Measurements from ENCODE around the gene VPS26A. TPM values are rescaled to one million over a fixed set of nuclear protein-coding genes. Genes with fewer than 3 reads are reported as not detected.
"Not testable (repeated sequence)": the region's sequence is repeated elsewhere in the genome, so short reads cannot be mapped to it uniquely, and the experiment has no call there.

The VPS26A gene
- total RNA-seq, 1 experiment from 2014 or later: 69.1 TPM

DNA sequence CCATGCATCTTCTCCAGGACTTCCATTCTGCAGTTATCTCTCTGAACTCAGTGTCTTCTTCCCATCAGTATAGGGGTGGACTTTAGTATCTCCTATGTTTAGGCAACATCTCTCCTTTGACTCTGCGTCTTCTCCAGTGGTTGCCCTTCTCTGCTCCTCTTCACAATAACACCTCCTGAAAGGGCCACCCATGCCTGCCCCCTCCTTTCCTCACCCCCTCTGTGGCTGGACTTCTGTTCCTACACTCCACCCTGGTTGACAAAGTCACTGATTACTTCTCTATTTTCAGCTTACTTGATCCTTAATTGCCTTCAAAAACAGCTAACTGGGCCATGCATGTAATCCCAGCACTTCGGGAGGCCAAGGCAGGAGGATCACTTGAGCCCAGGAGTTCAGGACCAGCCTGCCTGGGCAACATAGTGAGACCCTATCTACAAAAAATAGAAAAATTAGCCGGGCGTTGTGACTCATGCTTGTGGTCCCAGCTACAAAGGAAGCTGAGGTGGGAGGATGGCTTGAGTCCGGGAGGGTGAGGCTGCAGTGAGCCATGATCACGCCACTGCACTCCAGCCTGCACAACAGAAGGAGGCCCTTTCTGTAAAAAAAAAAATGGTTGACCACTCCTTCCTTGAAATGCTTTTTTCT is 22.4 kb upstream of the VPS26A start:
- DNase-seq (ENCODE audit: extremely low read depth, low read depth): no peak

DNA sequence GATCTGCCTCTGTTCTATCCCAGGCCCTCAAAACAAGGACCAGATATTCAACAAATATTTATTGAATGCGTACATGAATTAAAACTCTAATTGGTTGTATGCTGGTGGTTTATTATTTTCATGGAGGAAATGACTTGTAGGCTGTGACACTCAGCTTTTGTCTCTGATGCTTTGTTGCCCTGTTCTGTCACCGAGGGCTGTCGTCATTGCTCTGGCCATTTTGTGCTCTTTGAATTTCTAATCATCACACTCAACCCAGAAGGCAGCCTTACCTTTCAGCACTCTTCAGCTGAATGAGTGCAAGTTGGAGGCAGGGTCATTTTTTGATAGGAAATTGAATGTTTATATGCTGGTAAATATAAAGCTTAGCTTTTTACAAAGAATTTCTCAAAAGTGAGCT is 21.5 kb upstream of the VPS26A start:
- no peak for DNase-seq (ENCODE audit: extremely low read depth, low read depth)

DNA sequence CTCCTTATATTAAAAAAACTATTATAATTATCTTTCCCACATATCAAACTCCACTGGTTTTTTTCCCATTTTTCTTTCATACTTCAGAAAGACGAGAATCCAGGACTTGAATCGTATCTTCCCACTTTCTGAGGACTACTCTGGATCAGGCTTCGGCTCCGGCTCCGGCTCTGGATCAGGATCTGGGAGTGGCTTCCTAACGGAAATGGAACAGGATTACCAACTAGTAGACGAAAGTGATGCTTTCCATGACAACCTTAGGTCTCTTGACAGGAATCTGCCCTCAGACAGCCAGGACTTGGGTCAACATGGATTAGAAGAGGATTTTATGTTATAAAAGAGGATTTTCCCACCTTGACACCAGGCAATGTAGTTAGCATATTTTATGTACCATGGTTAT is 20.2 kb upstream of the VPS26A start:
- DNase-seq (ENCODE audit: extremely low read depth, low read depth): no peak

DNA sequence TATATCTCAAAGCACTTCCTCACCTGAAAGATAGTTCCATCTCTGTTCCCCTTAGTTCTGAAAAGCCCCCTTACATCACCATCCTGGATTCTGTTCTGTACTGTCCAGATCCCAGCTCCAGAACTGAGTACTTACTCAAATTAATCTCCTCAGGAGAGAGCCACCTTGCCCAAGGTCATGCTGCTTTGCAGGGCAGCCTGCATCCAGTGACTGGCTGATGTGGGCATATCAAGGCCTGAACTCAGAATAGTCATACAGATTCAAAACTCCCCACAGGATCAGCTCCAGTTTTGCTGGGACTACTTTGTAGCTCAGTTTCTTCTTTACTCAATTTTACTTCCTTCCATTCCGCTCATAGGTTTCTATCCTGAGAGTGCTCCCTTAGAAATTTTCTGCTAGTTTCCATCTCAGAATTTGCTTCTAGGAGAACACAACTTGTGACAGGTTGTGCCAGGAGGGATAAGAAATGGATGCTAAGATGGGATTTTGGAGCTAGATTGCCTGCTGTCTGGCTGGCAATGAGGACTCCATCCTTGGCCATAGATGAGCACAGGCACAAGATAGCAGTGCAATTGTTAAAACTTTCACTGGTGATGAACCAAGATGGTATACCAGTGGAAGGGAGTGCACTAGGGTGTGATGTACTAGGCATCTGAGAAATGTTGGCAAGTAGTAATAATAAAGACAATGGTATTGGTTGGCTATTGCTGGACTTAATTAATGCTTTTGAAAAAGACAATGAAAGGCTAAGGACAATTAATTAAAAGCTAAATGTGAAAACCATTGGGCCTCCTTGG is 18.8 kb upstream of the VPS26A start:
- DNase-seq (ENCODE audit: extremely low read depth, low read depth): no peak

DNA sequence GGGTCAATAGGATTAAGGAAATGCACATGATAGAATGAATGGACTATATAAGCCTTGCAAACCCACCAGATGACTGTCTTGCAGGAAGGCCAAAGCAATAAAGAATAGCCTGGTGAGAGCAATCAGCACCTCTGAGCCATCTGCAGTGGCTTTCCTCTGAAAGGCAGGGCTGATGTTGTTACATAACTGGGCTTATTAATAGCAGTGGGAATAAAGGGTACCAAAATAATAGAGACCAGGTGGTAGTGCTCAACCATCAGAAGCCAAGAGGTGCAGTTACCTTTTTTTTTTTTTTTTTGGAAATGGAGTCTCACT is 16.8 kb upstream of the VPS26A start:
- no peak for DNase-seq (ENCODE audit: extremely low read depth, low read depth)

DNA sequence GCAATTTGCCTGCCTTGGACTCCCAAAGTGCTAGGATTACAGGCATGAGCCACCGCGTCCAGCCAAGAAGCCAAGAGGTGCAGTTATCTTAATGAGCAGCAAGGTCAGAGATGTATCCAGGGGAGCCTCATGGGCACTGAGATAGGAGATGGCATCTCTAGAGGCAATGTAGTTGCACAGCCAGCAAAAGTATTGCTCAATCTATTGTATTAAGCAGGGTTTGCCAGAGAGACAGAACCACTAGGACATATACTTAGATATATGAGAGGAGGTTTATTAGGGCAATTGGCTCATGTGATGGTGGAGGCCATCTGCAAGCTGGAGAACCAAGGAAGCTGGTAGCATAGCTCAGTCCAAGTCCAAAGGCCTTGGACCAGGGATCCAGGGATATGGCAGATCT is 16.3 kb upstream of the VPS26A start:
- no peak for DNase-seq (ENCODE audit: extremely low read depth, low read depth)

DNA sequence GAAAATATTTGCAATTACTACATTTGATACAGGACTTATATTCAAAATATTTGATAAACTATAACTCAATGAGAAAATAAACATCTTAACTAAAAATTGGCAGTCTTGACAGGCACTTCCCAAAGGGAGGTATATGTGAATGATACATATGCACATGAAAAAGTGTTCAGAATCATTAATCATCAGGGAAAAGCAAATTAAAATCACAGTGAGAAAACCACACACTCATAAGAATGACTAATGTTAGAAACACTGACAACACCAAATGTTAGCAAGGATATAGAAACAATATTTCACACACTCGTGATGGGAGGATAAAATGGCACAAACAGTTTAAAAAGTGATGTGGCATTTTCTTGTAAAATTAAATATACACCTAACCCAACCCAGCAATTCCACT is 4.1 kb upstream of the VPS26A start:
- no peak for DNase-seq (ENCODE audit: extremely low read depth, low read depth)

DNA sequence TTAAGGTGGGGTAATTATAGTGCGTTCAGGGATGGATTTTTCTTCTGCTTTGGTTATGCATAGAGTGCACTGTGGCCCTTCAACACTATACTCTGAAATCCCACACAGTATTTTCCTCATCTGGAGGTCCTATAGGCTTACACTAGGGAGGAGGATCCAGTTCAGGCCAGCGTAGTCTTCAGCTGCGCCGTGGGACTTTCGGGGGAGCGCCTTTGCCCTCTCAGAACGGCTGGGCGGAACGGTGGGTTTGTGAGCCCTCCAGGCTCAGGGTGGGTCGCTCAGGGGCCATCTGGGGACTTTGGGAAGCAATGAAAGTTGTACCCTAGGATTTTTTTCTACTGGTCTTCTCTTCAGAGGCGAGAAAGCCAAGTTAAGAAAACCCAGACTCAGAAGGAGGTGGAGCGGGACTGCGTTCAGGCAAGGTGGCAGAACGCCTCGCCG is 652 bp upstream of the VPS26A start:
- DNase-seq (ENCODE audit: extremely low read depth, low read depth): peak; percentile 26

DNA sequence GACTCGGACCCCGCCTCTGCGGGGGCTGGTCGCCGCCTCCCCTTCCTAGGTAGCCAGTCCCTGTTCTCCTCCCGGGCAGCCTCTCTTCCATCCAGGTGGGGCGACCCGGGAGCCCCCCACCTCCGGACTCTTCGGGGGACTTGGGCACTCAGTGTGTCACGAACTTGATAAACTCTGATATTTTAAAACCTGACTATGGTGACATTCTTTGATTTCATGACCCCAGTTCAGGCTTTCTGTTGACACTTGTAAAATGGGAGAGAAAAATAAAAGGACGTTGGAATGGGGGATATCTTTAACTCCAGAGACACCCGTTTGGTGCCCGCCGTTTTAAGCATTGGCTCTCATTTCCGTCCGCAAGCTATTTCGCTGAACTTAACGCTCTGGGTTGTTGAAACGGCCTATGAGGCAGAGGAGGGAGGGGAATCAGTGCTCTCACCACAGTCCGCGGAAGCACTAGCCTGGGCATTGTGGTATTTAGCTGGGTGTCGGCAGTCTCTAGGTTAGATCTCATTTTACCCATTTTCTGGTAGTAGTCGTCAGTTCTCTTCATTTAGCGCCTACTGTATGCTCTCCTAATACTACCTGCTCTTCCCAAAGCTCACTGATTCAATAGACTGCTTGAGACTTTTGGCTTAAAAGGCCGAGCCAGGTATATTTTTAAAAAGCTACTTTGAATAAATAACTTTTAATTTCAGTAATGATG is 738 bp downstream of the VPS26A start:
- DNase-seq (ENCODE audit: extremely low read depth, low read depth): peak; percentile 28

DNA sequence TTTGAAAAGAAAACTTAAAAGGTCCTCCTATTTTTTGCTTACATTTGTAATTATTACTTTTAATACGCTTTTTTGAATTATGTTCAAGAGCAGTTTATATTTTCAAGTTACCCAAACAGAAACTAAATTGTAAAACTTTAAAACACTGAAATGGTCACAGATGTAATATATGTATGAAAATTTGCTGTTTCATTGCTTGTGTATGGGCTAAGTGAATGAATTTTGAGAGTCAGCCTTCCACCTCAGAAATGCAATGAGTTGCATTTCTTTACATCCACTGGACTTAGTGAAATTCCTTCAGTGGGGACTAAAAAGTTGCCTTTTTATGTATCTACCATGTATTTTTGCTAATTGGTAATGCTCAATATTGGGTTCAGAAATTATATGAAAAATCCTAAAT is 1.6 kb downstream of the VPS26A start:
- DNase-seq (ENCODE audit: extremely low read depth, low read depth): no peak

DNA sequence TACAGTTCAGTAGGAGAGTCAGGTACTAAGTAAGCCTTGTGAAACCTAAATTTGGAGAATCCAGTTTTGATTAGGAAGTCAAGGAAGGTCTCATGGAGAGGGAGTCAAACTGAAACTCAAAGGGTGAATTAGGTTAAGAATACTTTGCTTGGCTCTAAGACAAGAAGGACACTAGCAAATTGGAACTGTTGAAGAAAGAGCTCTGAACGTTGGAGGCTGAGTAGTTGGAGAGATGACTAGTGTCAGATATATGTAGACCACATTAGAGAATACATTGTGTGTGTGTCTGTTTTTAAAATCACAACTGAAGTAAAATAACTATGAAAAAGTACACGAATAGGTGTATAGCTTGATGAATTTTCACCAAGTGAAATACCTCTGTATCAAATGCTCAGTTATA is 6.3 kb downstream of the VPS26A start:
- DNase-seq (ENCODE audit: extremely low read depth, low read depth): no peak

DNA sequence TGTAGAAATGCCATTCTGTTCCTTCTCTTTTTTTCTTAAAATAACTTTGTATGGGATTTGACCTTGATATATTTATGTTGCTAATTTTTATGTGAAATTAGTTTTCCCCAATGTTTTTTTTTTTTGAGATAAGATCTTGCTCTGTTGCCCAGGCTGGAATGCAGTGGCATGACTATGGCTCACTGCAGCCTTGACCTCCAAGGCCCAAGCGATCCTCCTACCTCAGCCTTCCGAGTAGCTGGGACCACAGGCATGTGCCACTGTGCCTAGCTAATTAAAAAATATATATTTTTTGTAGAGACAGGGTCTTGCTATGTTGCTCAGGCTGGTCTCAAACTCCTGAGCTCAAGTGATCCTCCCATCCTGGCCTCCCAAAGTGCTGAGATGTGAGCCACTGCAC is 16.0 kb downstream of the VPS26A start:
- DNase-seq (ENCODE audit: extremely low read depth, low read depth): no peak

DNA sequence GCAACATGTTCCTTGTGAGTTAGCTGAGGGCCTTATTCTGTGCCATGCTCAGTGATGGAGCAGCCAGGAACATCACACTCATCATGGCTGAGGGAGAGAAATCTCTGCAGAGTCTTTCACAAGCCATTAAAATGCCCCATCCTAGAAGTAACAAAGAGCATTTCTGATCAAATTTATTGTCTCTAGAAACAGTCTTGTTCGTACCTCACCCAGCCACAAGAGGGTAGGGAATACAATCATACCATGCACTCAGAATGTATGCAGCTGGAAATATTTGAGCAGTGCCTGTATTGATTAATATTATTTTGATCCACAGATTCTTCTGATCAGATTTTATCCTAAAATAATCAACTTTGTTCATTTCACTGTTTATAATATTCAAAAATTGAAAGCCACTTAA is 17.3 kb downstream of the VPS26A start:
- no peak for DNase-seq (ENCODE audit: extremely low read depth, low read depth)

DNA sequence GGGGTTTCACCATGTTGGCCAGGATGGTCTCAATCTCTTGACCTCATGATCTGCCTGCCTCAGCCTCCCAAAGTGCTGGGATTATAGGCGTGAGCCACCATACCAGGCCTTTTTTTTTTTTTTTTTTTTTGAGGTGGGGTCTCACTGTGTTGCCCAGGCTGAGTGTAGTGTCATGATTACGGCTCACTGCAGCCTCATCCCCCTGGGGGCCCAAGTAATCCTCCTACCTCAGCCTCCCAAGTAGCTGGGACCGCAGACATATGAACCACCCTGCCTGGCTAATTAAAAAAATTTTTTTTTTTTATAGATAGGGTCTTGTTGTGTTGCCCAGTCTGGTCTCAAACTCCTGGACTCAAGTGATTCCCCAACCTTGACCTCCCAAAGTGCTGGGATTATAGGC is 18.1 kb downstream of the VPS26A start:
- DNase-seq (ENCODE audit: extremely low read depth, low read depth): not testable (repeated sequence)

DNA sequence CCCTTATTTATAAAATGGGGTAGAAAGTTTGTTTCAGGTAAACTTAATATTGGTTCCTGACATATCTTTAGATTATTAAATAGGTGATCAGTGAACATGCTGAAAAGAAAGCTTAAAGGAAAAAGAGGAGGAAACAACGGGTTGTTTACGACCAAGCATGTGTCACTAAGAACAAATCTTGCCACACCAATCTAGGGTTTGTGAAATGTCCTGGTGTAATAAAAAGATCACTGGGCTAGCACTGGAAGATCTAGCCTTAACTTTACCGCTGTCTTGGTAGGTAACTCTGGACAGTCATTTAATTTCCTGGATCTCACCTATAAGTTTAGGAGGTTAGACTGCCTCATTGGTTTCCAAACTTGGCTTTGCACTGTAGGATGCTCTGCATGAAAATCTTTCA is 19.0 kb downstream of the VPS26A start:
- DNase-seq (ENCODE audit: extremely low read depth, low read depth): no peak

DNA sequence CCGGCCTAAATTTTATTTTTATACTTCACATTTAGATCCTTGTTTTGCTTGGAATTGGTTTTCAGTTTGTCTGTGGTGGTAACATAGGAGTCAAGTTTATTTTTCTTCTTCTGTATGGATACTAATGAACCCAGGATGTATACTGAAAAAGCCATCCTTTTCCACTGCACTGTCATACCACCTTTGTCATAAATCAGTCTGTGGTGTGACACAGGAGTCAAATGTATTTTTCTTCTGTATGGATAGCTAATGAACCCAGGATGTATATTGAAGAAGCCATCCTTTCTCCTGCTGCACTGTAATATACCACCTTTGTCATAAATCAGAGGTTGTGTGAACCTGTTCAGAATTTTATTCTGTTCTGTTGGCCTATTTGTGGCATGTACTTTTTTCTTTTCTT is 21.4 kb downstream of the VPS26A start:
- DNase-seq (ENCODE audit: extremely low read depth, low read depth): no peak

DNA sequence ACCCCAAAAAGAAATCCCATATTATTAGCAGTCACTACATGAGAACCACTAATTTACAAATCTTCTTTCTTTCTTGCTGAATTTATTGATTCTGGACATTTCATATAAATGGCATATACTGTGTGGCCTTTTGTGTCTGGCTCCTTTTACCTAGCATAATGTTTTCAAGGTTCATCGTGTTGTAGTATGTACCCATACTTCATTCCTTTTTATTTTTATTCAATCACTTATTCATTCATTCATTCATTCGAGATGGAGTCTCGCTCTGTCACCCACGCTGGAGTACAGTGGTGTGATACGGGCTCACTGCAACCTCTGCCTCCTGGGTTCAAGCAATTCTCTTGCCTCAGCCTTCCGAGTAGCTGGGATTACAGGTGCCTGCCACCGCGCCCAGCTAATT is 21.9 kb downstream of the VPS26A start:
- no peak for DNase-seq (ENCODE audit: extremely low read depth, low read depth)

DNA sequence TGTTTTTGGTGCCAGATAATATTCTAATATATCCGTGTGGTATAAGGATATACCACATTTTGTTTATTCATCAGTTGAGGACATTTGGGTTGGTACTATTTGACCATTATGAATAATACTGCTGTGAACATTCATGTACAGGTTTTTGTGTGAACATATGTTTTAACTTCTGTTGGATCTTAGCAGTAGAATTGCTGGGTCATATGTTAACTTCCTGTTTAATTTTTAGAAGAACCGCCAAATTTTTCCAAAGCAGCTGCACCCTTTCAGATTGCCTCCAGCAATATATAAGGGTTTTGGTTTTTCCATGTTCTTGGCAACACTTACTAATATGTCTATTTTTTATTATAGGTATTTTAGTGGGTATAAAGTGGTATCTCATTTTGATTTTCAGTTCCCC is 22.8 kb downstream of the VPS26A start:
- DNase-seq (ENCODE audit: extremely low read depth, low read depth): no peak

DNA sequence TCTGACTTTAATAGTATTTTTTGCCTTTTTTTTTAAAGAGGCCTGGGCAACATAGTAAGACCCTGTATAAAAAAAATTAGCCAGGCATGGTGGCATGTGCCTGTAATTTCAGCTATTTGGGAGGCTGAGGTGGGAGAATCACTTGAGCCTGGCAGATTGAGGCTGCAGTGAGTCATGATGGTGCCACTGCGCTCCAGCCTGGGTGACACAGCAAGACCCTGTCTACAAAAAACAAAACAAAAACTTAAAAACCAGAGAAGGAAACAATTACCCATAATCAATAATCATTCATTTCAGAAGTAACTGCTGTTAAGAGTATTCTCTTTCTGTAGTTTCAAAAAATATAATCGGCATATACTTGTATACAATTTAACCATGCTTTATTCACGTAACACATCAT is 28.0 kb downstream of the VPS26A start:
- DNase-seq (ENCODE audit: extremely low read depth, low read depth): no peak

DNA sequence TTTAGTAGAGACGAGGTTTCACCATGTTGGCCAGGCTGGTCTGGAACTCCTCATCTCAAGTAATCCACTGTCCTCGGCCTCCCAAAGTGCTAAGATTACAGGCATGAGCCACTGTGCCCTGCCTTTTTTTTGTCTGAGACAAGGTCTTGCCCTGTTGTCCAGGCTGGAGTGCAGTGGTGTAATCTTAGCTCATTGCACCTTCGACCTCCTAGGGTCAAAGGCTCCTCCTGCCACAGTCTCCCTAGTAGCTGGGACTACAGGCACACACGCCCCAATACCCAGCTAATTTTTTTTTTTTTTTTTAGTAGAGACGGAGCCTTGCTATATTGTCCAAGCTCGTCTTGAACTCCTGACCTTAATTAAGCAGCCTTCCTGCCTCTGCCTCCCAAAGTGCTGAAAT is 29.2 kb downstream of the VPS26A start:
- no peak for DNase-seq (ENCODE audit: extremely low read depth, low read depth)

DNA sequence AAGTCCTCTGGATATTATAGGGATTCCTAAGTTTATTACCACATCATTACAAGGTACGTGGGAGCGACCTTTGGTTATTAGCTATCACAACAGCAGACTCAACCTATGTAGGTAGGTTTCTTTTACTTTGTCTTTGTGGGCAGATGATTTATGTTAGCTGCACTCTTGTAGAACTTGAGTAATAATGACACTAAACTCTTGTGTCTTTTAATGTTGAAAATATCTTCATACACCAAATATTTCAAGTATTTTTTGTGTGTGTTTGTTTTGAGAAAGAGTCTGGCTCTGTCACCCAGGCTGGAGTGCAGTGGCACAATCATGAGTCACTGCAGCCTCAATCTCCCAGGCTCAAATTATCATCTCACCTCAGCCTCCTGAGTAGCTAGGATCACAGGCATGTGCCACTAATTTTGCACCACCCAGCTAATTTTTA is 36.8 kb downstream of the VPS26A start:
- no peak for DNase-seq (ENCODE audit: extremely low read depth, low read depth)

DNA sequence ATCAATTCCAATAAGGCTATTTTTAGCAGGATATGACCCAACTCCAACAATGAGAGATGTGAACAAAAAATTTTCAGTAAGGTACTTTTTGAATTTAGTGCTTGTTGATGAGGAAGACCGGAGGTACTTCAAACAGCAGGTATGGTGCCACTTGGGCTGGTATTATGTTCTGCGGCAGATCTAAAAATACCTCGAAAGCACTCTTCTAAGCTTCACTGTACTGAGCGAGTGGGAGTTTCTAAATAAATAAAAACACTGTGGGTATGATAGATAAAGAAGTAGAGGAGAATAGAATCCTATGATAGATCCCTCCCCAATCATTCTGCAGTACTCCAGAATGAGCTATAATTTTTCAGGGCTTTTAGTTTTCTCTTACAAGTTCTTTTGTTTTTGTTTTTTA is 44.5 kb downstream of the VPS26A start:
- DNase-seq (ENCODE audit: extremely low read depth, low read depth): no peak

Data from NCI-H460 (cell line).